IMR-90 (cell line): ENCODE data around the gene PSMB4. TPM values are rescaled to one million over a fixed set of nuclear protein-coding genes. Genes with fewer than 3 reads are reported as not detected.
A peak's percentile ranks its signal among the peaks of the same experiment; 100 is the strongest.

ENCODE experiments used
- ATAC-seq: fragments of 200-7000 bp; cut with Tn5 transposase; 2 replicates; pipeline ENCODE4 v1.9.1; 2020; ENCODE audit warnings: low read depth, mild to moderate bottlenecking, moderate library complexity
- BruUV-seq: library from RNA; stranded (reverse); fragments of 400-500 nt; replicated peaks from 2 replicates; lab custom pipeline; 2021; lab: Mats Ljungman, UMichigan
- CTCF ChIA-PET: fragments of 300-600 bp; formaldehyde crosslinking; extraction: SDS; loops from one replicate; lab custom pipeline; 2021; ENCODE audit warnings: antibody characterized with exemption; lab: Yijun Ruan, JAX
- POLR2A ChIA-PET: fragments of 300-600 bp; sonication (Branson Sonifier 250); formaldehyde crosslinking; loops from one replicate; lab custom pipeline; 2022; ENCODE audit warnings: antibody characterized with exemption; ENCODE audit not compliant: unreplicated experiment; lab: Charles Lee
- DNase-seq: peaks from one replicate; pipeline ENCODE4 v3.0.0; 2013
- H2AFZ ChIP-seq: replicated peaks from 2 replicates; pipeline ENCODE3; 2013; ENCODE audit warnings: low read length, mild to moderate bottlenecking; ENCODE audit not compliant: poor library complexity
- H2AK5ac ChIP-seq: 2 replicates; pipeline ENCODE4 v1.6.1; 2013; ENCODE audit warnings: low read depth, low read length, inconsistent platforms
- H2AK9ac ChIP-seq: replicated peaks from 2 replicates; pipeline ENCODE3; 2013; ENCODE audit warnings: mild to moderate bottlenecking, low read depth, low read length, moderate library complexity; ENCODE audit not compliant: poor library complexity
- H2BK120ac ChIP-seq: 2 replicates; pipeline ENCODE4 v1.6.1; 2013; ENCODE audit warnings: low read depth, low read length, inconsistent platforms
- H2BK15ac ChIP-seq: 3 replicates; pipeline ENCODE4 v1.6.1; 2013; ENCODE audit warnings: low read depth, low read length, inconsistent platforms
- H2BK20ac ChIP-seq: 2 replicates; pipeline ENCODE4 v1.6.1; 2013; ENCODE audit warnings: low read depth, mild to moderate bottlenecking, inconsistent platforms, low read length, moderate library complexity
- H2BK5ac ChIP-seq: 2 replicates; pipeline ENCODE4 v1.6.1; 2013; ENCODE audit warnings: mild to moderate bottlenecking, low read depth, low read length, inconsistent platforms; ENCODE audit not compliant: poor library complexity, severe bottlenecking
- H3K14ac ChIP-seq: replicated peaks from 2 replicates; pipeline ENCODE4 v1.6.1; 2013; ENCODE audit warnings: low read depth, low read length, inconsistent platforms
- H3K18ac ChIP-seq: 2 replicates; pipeline ENCODE4 v1.6.1; 2013; ENCODE audit warnings: low read depth, low read length, control low read depth
- H3K23ac ChIP-seq: 2 replicates; pipeline ENCODE4 v1.6.1; 2013; ENCODE audit warnings: low read depth, low read length, inconsistent platforms
- H3K27ac ChIP-seq: 2 replicates; pipeline ENCODE4 v1.5.1; 2013; ENCODE audit warnings: mild to moderate bottlenecking, control low read depth, low read length; ENCODE audit not compliant: insufficient read depth
- H3K27me3 ChIP-seq: 2 replicates; pipeline ENCODE4 v1.6.1; 2013; ENCODE audit warnings: low read length; ENCODE audit not compliant: control insufficient read depth, insufficient read depth
- H3K36me3 ChIP-seq: 2 replicates; pipeline ENCODE4 v1.6.1; 2013; ENCODE audit warnings: low read length, mixed read lengths; ENCODE audit not compliant: control insufficient read depth, insufficient read depth
- H3K4ac ChIP-seq: 2 replicates; pipeline ENCODE4 v1.6.1; 2013; ENCODE audit warnings: low read depth, low read length, inconsistent platforms
- H3K4me1 ChIP-seq: 2 replicates; pipeline ENCODE4 v1.6.1; 2013; ENCODE audit warnings: low read length, mixed read lengths; ENCODE audit not compliant: control insufficient read depth, insufficient read depth
- H3K4me2 ChIP-seq: 2 replicates; pipeline ENCODE4 v1.6.1; 2013; ENCODE audit warnings: low read depth, mild to moderate bottlenecking, control low read depth, low read length, moderate library complexity
- H3K4me3 ChIP-seq: 2 replicates; pipeline ENCODE4 v1.5.1; 2013; ENCODE audit warnings: low read depth, mild to moderate bottlenecking, control low read depth, low read length, moderate library complexity; ENCODE audit not compliant: insufficient read depth
- H3K56ac ChIP-seq: 2 replicates; pipeline ENCODE4 v1.6.1; 2013; ENCODE audit warnings: low read length, inconsistent platforms; ENCODE audit not compliant: insufficient read depth; ENCODE audit errors: extremely low read depth
- H3K79me1 ChIP-seq, 2 experiments: 2 replicates each; pipeline ENCODE4 v1.6.1; 2013; ENCODE audit warnings: low read length in 2 of 2, inconsistent platforms in 1 of 2, low read depth in 1 of 2
- H3K9ac ChIP-seq: 2 replicates; pipeline ENCODE4 v1.6.1; 2013; ENCODE audit warnings: low read depth, low read length, control low read depth
- H3K9me1 ChIP-seq: 2 replicates; pipeline ENCODE4 v1.6.1; 2013; ENCODE audit warnings: low read length, inconsistent platforms; ENCODE audit not compliant: insufficient read depth
- H3K9me3 ChIP-seq: 2 replicates; pipeline ENCODE4 v1.6.1; 2013; ENCODE audit warnings: low read length; ENCODE audit not compliant: control insufficient read depth, insufficient read depth
- H4K20me1 ChIP-seq: 2 replicates; pipeline ENCODE4 v1.6.1; 2013; ENCODE audit warnings: low read length, inconsistent platforms; ENCODE audit not compliant: insufficient read depth
- H4K5ac ChIP-seq: 2 replicates; pipeline ENCODE4 v1.6.1; 2013; ENCODE audit warnings: mild to moderate bottlenecking, low read depth, low read length, control low read depth
- H4K8ac ChIP-seq, 2 experiments: 2 replicates each; pipeline ENCODE4 v1.6.1; 2013; ENCODE audit warnings: low read depth in 2 of 2, low read length in 2 of 2, control low read depth in 1 of 2, inconsistent platforms in 1 of 2
- H4K91ac ChIP-seq: 2 replicates; pipeline ENCODE4 v1.6.1; 2013; ENCODE audit warnings: low read depth, low read length, inconsistent platforms; ENCODE audit not compliant: insufficient read depth
- BHLHE40 ChIP-seq: fragments of 150-350 bp; IDR thresholded peaks from 2 replicates; pipeline ENCODE4 v1.6.1; 2016; ENCODE audit warnings: mild to moderate bottlenecking, low read depth, low read length
- CEBPB ChIP-seq: IDR thresholded peaks from 2 replicates; pipeline ENCODE4 v1.6.1; 2012; ENCODE audit warnings: low read depth, low read length, improper control_type of control experiment
- CHD1 ChIP-seq: IDR thresholded peaks from 2 replicates; pipeline ENCODE4 v1.6.1; 2012; ENCODE audit warnings: low read depth, low read length, improper control_type of control experiment
- FOS ChIP-seq: fragments of 150-350 bp; IDR thresholded peaks from 2 replicates; pipeline ENCODE4 v1.6.1; 2016; ENCODE audit warnings: low read depth, low read length
- MAFK ChIP-seq: IDR thresholded peaks from 2 replicates; pipeline ENCODE4 v1.6.1; 2012; ENCODE audit warnings: low read depth, low read length, improper control_type of control experiment
- MAZ ChIP-seq: IDR thresholded peaks from 2 replicates; pipeline ENCODE4 v1.6.1; 2012; ENCODE audit warnings: low read depth, mild to moderate bottlenecking, low read length, improper control_type of control experiment, moderate library complexity, borderline replicate concordance
- MXI1 ChIP-seq: IDR thresholded peaks from 2 replicates; pipeline ENCODE4 v1.6.1; 2012; ENCODE audit warnings: low read depth, mild to moderate bottlenecking, low read length, moderate library complexity, borderline replicate concordance
- NFE2L2 ChIP-seq: fragments of 150-350 bp; IDR thresholded peaks from 2 replicates; pipeline ENCODE4 v1.6.1; 2016; ENCODE audit warnings: low read depth, mild to moderate bottlenecking, low read length
- POLR2A ChIP-seq: IDR thresholded peaks from 2 replicates; pipeline ENCODE4 v1.6.1; 2012; ENCODE audit warnings: mild to moderate bottlenecking, low read depth, low read length
- RCOR1 ChIP-seq: IDR thresholded peaks from 2 replicates; pipeline ENCODE4 v1.6.1; 2012; ENCODE audit warnings: mild to moderate bottlenecking, low read length, improper control_type of control experiment; ENCODE audit not compliant: insufficient replicate concordance
- RFX5 ChIP-seq: IDR thresholded peaks from 2 replicates; pipeline ENCODE4 v1.8.0; 2012; ENCODE audit warnings: low read depth, mild to moderate bottlenecking, low read length, moderate library complexity
- SMC3 ChIP-seq: fragments of 150-350 bp; IDR thresholded peaks from 2 replicates; pipeline ENCODE4 v1.6.1; 2016; ENCODE audit warnings: low read depth, mild to moderate bottlenecking, antibody characterized with exemption, low read length, moderate library complexity
- WGBS, 2 experiments: methylation state at CpG; one replicate each; pipeline versions ENCODE4 v1.1.5 to v1.1.7; 2013; ENCODE audit warnings: missing lambda C conversion rate in 2 of 2; ENCODE audit not compliant: insufficient read length in 1 of 2; ENCODE audit errors: extremely low coverage in 2 of 2; 5-methylcytosine and 5-hydroxymethylcytosine counted together
- dilution Hi-C: fragments of 300-500 bp; cut with HindIII; formaldehyde crosslinking; loops from one replicate; pipeline ENCODE4 v1.14.3; 2018; ENCODE audit warnings: low sequenced_read_pairs; ENCODE audit not compliant: unreplicated experiment
- in situ Hi-C: fragments of 300-500 bp; cut with MboI; formaldehyde crosslinking; loops from 3 replicates; pipeline ENCODE4 v1.14.3; 2019; ENCODE audit warnings: low sequenced_read_pairs, inconsistent platforms, mixed read lengths
- intact Hi-C: fragments of 100-400 bp; cut with micrococcal nuclease; formaldehyde crosslinking; loops from 2 replicates; pipeline ENCODE4 v1.10.0; 2022
- polyA plus RNA-seq, 3 experiments: library from polyadenylated mRNA; depleted of rRNA; stranded (reverse); fragments of >200 nt; gene quantifications; 2 replicates each; pipeline ENCODE4 v1.2.3, GENCODE V29; 2012; ENCODE audit warnings: low replicate concordance in 1 of 3
- total RNA-seq: library from RNA; depleted of rRNA; stranded (reverse); fragments of >200 nt; gene quantifications from 2 replicates; pipeline ENCODE4 v1.2.3, GENCODE V29; 2012
- TF ChIP-seq, protein P1 (sequence below): conservative IDR thresholded peaks from 2 replicates; pipeline ENCODE4 v1.5.1; 2012; ENCODE audit warnings: mild to moderate bottlenecking, low read depth, low read length, improper control_type of control experiment
- TF ChIP-seq, protein P2 (sequence below): fragments of 150-350 bp; IDR thresholded peaks from 2 replicates; pipeline ENCODE4 v1.6.1; 2017; ENCODE audit warnings: mild to moderate bottlenecking, antibody characterized with exemption, low read length, low read depth

Gene PSMB4
- total and polyA plus RNA-seq, 2 of the 4 experiments (the other 2 are of a cell fraction), result 457 to 565 TPM

DNA sequence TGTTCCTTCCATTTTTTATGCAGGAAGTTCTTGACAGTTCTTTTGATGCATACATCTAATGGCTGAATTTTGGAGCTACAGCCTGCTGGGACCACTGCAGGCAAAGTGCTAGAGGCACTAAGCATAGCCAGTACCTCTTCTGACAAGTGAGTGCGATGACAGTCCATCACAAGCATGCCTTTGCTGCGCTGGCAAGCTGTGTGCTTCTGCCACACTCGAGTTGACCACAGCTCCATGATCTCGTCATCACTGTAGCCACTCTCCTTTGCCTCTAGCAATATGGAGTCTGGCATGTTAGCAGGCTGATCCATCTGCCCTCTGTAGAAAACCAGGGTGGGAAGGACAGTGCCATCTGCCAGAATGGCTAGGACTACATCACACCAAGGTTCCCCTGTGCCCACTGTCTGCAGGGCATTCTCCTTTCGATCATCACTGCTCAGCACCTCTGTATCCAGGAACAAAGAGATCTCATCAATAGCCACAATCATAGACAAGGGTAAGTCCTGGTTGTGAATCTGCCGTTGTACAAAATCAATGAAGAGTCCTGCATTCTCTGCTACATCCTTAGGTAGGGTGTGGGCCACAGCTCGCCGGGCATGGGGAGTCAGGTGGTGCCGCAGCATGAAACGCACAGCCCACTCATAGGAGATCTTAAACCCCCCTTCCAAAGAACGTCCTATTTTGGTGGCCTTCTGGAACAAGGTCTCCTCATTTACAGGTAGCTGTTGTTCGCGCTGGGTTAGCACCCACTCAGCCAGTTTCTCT, 6.0 kb downstream of the PSMB4 start:
- ATAC-seq, result no peak

More for the DNA sequence above, 6.0 kb downstream of the PSMB4 start:
- Histone ChIP-seq H3K27me3 (no peaks in the 10 kb centered on the region), H3K4me1 (peaks cover 3% of the 10 kb centered on the region; the same call in 1 of the 2 replicates), H2AK9ac (peak overlapping the region; percentile 26), H3K9me1 (peaks cover 20% of the 10 kb centered on the region), H4K5ac (no peak overlapping the region), H4K8ac (no peak overlapping the region), H3K36me3 (peaks cover 66% of the 10 kb centered on the region), H3K4me3 (no peak overlapping the region), H2BK5ac (no peak overlapping the region), H2BK20ac (no peak overlapping the region), H2AFZ (peak overlapping the region; percentile 5), H3K9me3 (no peaks in the 10 kb centered on the region), H2AK5ac (no peak overlapping the region), H3K4me2 (no peak overlapping the region), H3K18ac (no peak overlapping the region), H3K9ac (no peak overlapping the region), H3K27ac (no peak overlapping the region), H2BK15ac (no peak overlapping the region), H3K23ac (no peak overlapping the region), H3K79me1 (peaks cover 5 to 52% of the 10 kb centered on the region in 2 experiments; a peak in 3 of 4 replicates), H3K4ac (no peak overlapping the region), H3K14ac (no peak overlapping the region), H4K20me1 (peaks cover 20% of the 10 kb centered on the region; the same call in 1 of the 2 replicates), H4K91ac (no peak overlapping the region), H2BK120ac (no peak overlapping the region), H3K56ac (no peak overlapping the region)
- 96% methylated on average over 4 of the region's 13 CpGs; no CpG with 5 or more reads in 1 of the 2 experiments for WGBS, 2 experiments
- ChIA-PET CTCF (interaction anchor here (0.6 kb wide), 1 partner anchor 93 kb away, joined by 3 read pairs; no protein-coding TSS in a partner anchor), POLR2A (no interaction called here)
- in situ Hi-C loops, result loop anchor here (10.0 kb wide), 2 partner anchors 101 to 211 kb away; partner anchors contain the start of genes PIP5K1A and VPS72
- TF ChIP-seq, protein P1, sequence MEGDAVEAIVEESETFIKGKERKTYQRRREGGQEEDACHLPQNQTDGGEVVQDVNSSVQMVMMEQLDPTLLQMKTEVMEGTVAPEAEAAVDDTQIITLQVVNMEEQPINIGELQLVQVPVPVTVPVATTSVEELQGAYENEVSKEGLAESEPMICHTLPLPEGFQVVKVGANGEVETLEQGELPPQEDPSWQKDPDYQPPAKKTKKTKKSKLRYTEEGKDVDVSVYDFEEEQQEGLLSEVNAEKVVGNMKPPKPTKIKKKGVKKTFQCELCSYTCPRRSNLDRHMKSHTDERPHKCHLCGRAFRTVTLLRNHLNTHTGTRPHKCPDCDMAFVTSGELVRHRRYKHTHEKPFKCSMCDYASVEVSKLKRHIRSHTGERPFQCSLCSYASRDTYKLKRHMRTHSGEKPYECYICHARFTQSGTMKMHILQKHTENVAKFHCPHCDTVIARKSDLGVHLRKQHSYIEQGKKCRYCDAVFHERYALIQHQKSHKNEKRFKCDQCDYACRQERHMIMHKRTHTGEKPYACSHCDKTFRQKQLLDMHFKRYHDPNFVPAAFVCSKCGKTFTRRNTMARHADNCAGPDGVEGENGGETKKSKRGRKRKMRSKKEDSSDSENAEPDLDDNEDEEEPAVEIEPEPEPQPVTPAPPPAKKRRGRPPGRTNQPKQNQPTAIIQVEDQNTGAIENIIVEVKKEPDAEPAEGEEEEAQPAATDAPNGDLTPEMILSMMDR, result no peak
- TF ChIP-seq BHLHE40 (no peak), MXI1 (no peak), MAFK (no peak), RFX5 (no peak), FOS (no peak), POLR2A (no peak), CEBPB (no peak), SMC3 (no peak), MAZ (no peak), RCOR1 (no peak), NFE2L2 (no peak), CHD1 (no peak)
- TF ChIP-seq, protein P2, sequence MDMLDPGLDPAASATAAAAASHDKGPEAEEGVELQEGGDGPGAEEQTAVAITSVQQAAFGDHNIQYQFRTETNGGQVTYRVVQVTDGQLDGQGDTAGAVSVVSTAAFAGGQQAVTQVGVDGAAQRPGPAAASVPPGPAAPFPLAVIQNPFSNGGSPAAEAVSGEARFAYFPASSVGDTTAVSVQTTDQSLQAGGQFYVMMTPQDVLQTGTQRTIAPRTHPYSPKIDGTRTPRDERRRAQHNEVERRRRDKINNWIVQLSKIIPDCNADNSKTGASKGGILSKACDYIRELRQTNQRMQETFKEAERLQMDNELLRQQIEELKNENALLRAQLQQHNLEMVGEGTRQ, result no peak
- dilution Hi-C loops, result no loop called here
- BruUV-seq, result no TSS peak
- no peak for DNase-seq
- intact Hi-C loops, result no loop called here
